DND-41 (cell line): ENCODE measurements around the gene PSMB10.
A peak's percentile ranks its signal among the peaks of the same experiment; 100 is the strongest.

Source experiments
- ATAC-seq: fragments of 200-7000 bp; cut with Tn5 transposase; 3 replicates; pipeline ENCODE4 v1.9.1; 2021; ENCODE audit warnings: low read depth; ENCODE audit not compliant: insufficient read depth
- DNase-seq: peaks from one replicate; pipeline ENCODE4 v3.0.0-alpha.2; 2020
- H2AFZ ChIP-seq: 2 replicates; pipeline ENCODE4 v1.6.0; 2012; ENCODE audit warnings: low read depth, low read length
- H3K27ac ChIP-seq: 2 replicates; pipeline ENCODE4 v1.5.1; 2012; ENCODE audit warnings: low read length, inconsistent platforms
- H3K27me3 ChIP-seq: fragments of 200-600 bp; sonication (generic); 2 replicates; pipeline ENCODE4 v1.6.0; 2012; ENCODE audit warnings: low read length, mild to moderate bottlenecking, inconsistent platforms; ENCODE audit not compliant: insufficient read depth, poor library complexity
- H3K36me3 ChIP-seq: 2 replicates; pipeline ENCODE4 v1.5.1; 2012; ENCODE audit warnings: low read length, inconsistent platforms; ENCODE audit not compliant: insufficient read depth
- H3K4me1 ChIP-seq: 2 replicates; pipeline ENCODE4 v1.5.1; 2012; ENCODE audit warnings: mild to moderate bottlenecking, low read length; ENCODE audit not compliant: insufficient read depth
- H3K4me2 ChIP-seq: 2 replicates; pipeline ENCODE4 v1.6.0; 2012; ENCODE audit warnings: mild to moderate bottlenecking, moderate library complexity, low read length, inconsistent platforms; ENCODE audit not compliant: insufficient read depth
- H3K4me3 ChIP-seq, 2 experiments: fragments of 200-600 bp in 1 of 2; shearing (Covaris generic) in 1 of 2; 2 replicates each; pipeline ENCODE4 v1.5.1; 2012 to 2016; ENCODE audit warnings: inconsistent platforms in 2 of 2, low read length in 2 of 2, mild to moderate bottlenecking in 2 of 2, low read depth in 1 of 2, moderate library complexity in 1 of 2
- H3K79me2 ChIP-seq: 2 replicates; pipeline ENCODE4 v1.6.0; 2012; ENCODE audit warnings: low read length, inconsistent platforms; ENCODE audit not compliant: insufficient read depth
- H3K9ac ChIP-seq: 2 replicates; pipeline ENCODE4 v1.6.0; 2012; ENCODE audit warnings: low read depth, mild to moderate bottlenecking, inconsistent platforms, low read length, moderate library complexity
- H3K9me3 ChIP-seq: 2 replicates; pipeline ENCODE4 v1.5.1; 2012; ENCODE audit warnings: low read length, moderate library complexity, mild to moderate bottlenecking, inconsistent platforms; ENCODE audit not compliant: insufficient read depth, severe bottlenecking
- H4K20me1 ChIP-seq: 2 replicates; pipeline ENCODE4 v1.6.0; 2012; ENCODE audit warnings: low read length; ENCODE audit not compliant: insufficient read depth
- CTCF ChIP-seq: IDR thresholded peaks from 2 replicates; pipeline ENCODE4 v1.5.1; 2012; ENCODE audit warnings: borderline replicate concordance, low read length, moderate library complexity, mild to moderate bottlenecking; ENCODE audit not compliant: poor library complexity, severe bottlenecking; ENCODE audit errors: extremely low read depth
- EZH2 ChIP-seq: IDR thresholded peaks from 3 replicates; pipeline ENCODE4 v1.6.1; 2012; ENCODE audit warnings: borderline replicate concordance, low read depth, mild to moderate bottlenecking, moderate library complexity, low read length, inconsistent platforms; ENCODE audit not compliant: severe bottlenecking

Gene PSMB10

DNA sequence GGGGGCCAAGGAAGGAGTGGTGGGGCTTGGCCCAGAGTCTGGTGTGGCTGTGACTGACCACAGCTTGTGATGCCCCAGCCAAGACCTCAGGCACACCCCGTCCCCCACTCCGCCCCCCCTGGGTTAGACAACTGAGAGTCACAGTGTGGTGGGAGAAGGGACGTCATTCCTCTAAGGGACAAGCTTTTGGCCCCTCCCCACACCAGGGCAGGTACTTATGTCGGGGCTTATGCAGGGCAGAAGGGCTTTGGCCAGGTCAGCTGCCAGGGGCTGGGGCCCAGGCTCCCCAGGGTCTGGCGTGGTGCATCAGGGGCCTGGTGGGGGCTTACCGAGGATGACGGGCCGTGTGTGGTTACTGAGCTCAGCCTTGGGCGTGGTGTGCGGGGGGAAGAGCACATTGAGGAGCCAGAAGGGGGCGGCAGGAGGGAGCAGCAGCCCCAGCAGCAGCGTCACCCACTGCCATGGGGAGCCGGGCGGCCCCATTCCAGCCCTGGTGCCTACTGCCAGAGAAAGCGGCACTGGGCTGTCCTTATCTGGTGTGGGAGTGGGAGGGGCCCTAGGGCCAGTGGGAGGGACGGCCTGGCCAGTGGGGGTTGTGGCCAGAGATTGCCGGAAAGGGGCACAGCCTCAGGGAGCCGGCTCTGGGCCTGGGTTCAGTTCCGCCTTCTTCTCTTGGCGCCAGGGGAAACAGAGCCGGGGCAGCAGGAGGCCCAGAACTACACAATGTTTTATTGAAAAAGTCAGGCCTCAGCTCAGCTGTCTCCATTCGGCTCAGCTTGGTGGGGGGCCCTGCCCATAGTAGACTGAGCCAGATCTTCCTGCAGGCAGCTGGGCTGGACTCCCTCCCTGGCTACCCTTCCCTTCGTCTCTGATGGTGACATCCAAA is 7.2 kb upstream of the PSMB10 start, which contains the start of gene LCAT:
Gene LCAT (minus strand): TSS at position 502 of the 886 bp plus-strand sequence. CDS start 19 bp downstream, at position 483.
- H3K4me3 ChIP-seq, result no peak within 1 kb of the TSS
- no peaks in the 10 kb centered on the region for H3K27me3 ChIP-seq
- H3K4me2 ChIP-seq, result no peak within 1 kb of the TSS
- H3K36me3 ChIP-seq, result peaks cover 81% of the 10 kb centered on the region
- DNase-seq, result no peak
- no peaks in the 10 kb centered on the region for H3K9me3 ChIP-seq
- H3K79me2 ChIP-seq, result no peaks in the 10 kb centered on the region
- no peak for TF ChIP-seq EZH2
- no peak for TF ChIP-seq CTCF
- no peak within 1 kb of the TSS for H2AFZ ChIP-seq
- H3K27ac ChIP-seq, result no peak within 1 kb of the TSS
- no peak for ATAC-seq
- no peaks in the 10 kb centered on the region for H4K20me1 ChIP-seq
- H3K9ac ChIP-seq, result no peak within 1 kb of the TSS
- no peaks in the 10 kb centered on the region for H3K4me1 ChIP-seq

DNA sequence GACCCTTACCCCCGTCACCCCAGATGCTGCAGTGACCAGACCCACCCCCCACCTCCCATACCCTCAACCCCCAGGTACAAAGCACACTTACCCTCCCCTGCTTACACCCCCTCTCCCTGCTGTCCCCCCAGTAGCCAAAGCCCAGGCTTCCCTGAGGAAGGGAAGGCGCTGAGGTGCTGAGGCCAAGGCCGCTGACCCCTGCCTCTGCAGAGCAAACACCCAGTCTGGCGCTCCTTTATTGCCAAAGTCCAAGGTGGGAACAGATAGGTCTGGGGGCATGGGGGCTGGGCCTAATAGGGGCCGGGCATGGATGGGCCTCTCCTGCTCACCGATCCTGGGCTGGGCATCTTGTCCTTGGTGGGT is 6.6 kb upstream of the PSMB10 start:
- TF ChIP-seq EZH2, result no peak
- no peak for TF ChIP-seq CTCF
- Histone ChIP-seq H3K27me3 (no peaks in the 10 kb centered on the region), H3K4me3 (no peak overlapping the region), H3K27ac (no peak overlapping the region), H3K9ac (no peak overlapping the region), H2AFZ (no peak overlapping the region), H3K36me3 (peaks cover 77% of the 10 kb centered on the region), H3K79me2 (no peaks in the 10 kb centered on the region), H4K20me1 (no peaks in the 10 kb centered on the region), H3K4me2 (no peak overlapping the region), H3K9me3 (no peaks in the 10 kb centered on the region), H3K4me1 (no peaks in the 10 kb centered on the region)
- DNase-seq (no peak), ATAC-seq (no peak)

DNA sequence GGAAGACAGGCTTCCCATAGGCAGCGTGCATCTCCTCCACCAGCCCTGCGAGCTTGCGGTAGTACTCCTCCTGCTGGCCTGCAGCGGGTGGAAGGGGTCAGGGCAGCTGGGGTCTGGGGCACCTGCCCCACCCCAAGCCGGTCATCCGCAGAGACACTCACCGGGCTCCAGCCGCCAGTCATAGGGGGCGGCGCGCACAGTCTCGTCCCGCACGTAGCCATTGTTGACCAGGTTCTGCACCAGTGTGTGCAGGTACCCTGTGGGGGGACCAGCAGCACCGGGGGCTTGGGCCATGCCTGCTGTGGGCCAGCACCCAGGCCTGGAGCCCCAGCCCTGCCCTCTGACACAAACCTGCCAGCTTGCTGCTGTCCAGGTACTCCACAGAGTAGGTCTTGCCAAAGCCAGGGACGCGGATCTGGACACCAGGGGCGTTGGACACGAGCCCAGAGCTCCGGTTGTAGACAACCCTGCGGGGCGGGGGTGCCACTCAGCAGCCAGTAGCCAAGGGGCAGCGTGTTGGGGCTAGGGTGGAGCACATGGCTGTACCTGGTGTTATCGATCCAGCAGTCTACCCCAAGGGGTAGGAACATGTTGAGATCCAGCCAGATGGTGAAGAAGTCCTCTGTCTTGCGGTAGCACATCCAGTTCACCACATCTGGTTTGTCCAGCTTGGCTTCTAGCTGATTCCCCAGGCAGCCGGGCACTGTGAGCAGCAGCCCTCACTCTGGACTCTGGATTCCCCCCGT is 6.0 kb upstream of the PSMB10 start:
- Histone ChIP-seq H3K79me2 (no peaks in the 10 kb centered on the region), H2AFZ (no peak overlapping the region), H3K27me3 (no peaks in the 10 kb centered on the region), H3K9ac (no peak overlapping the region), H3K9me3 (no peaks in the 10 kb centered on the region), H3K4me1 (peaks cover 2% of the 10 kb centered on the region; the same call in 1 of the 2 replicates), H3K27ac (no peak overlapping the region), H3K4me2 (no peak overlapping the region), H3K4me3 (no peak overlapping the region), H4K20me1 (no peaks in the 10 kb centered on the region), H3K36me3 (peaks cover 72% of the 10 kb centered on the region)
- DNase-seq (no peak), ATAC-seq (peak; percentile 2; the same call in 1 of the 3 replicates)
- no peak for TF ChIP-seq CTCF
- no peak for TF ChIP-seq EZH2
